ENCODE measurements around the gene MINDY4.
A peak's percentile ranks its signal among the peaks of the same experiment; 100 is the strongest.

The MINDY4 gene

GRCh38 chr7:30771174-30771879 is at the start of gene MINDY4 (continued):
- TF ChIP-seq ZNF274 (IDR thresholded peaks at IDR 0.05; ENCODE audit: low read length): no peak
- no peak for TF ChIP-seq ZNF274 (tag by site-specific recombination; IDR thresholded peaks at IDR 0.05; ENCODE audit: borderline replicate concordance)
- no peak for TF ChIP-seq ZBTB44 (tag by site-specific recombination; IDR thresholded peaks at IDR 0.05)
- TF ChIP-seq ZBTB8A (tag by site-specific recombination; IDR thresholded peaks at IDR 0.05): peak; percentile 88
- TF ChIP-seq ZNF18 (tag by site-specific recombination; IDR thresholded peaks at IDR 0.05): no peak
- no peak for TF ChIP-seq ZSCAN30 (tag by site-specific recombination; IDR thresholded peaks at IDR 0.05)
- no peak for TF ChIP-seq ZNF248 (tag by site-specific recombination; IDR thresholded peaks at IDR 0.05)
- TF ChIP-seq ZNF521 (tag by site-specific recombination; IDR thresholded peaks at IDR 0.05): no peak
- no peak for TF ChIP-seq YY1 (tag by site-specific recombination; IDR thresholded peaks at IDR 0.05)
- no peak for TF ChIP-seq MYNN (tag by site-specific recombination; IDR thresholded peaks at IDR 0.05; ENCODE audit: borderline replicate concordance)
- TF ChIP-seq ZNF341 (tag by site-specific recombination; IDR thresholded peaks at IDR 0.05; ENCODE audit: low read depth): peak; percentile 48
- TF ChIP-seq KLF7 (tag by site-specific recombination; IDR thresholded peaks at IDR 0.05; ENCODE audit: borderline replicate concordance): no peak
- no peak for TF ChIP-seq ZNF138 (tag by site-specific recombination; IDR thresholded peaks at IDR 0.05; ENCODE audit: borderline replicate concordance)
- no peak for TF ChIP-seq ZNF26 (tag by site-specific recombination; IDR thresholded peaks at IDR 0.05)
- no peak for TF ChIP-seq BCL11A (tag by site-specific recombination; IDR thresholded peaks at IDR 0.05; ENCODE audit: low read depth)
- no peak for TF ChIP-seq ZXDB (tag by site-specific recombination; IDR thresholded peaks at IDR 0.05)
- TF ChIP-seq ZBTB11 (tag by site-specific recombination; conservative IDR thresholded peaks at IDR 0.05; ENCODE audit: low read depth): peak; percentile 32; the same call in 1 of the 2 replicates
- no peak for TF ChIP-seq AEBP2 (tag by site-specific recombination; IDR thresholded peaks at IDR 0.05; ENCODE audit: borderline replicate concordance)
- no peak for TF ChIP-seq BCL11B (tag by site-specific recombination; IDR thresholded peaks at IDR 0.05; ENCODE audit: low read depth)
- no peak for TF ChIP-seq ZNF239 (tag by site-specific recombination; IDR thresholded peaks at IDR 0.05)
- no peak for TF ChIP-seq ZNF580 (tag by site-specific recombination; IDR thresholded peaks at IDR 0.05)
- TF ChIP-seq RBAK (tag by site-specific recombination; IDR thresholded peaks at IDR 0.05): no peak
- TF ChIP-seq ZNF768 (tag by site-specific recombination; IDR thresholded peaks at IDR 0.05): no peak
- TF ChIP-seq ZNF518A (tag by site-specific recombination; conservative IDR thresholded peaks at IDR 0.05; ENCODE audit: low read depth): no peak
